HL-60/S4 treated with phorbol 12-myristate 13-acetate at 8.2 ng/mL for 4 days and 3 days (cell line): ENCODE measurements around the gene MEGF6.

ENCODE experiments used
- in situ Hi-C: fragments of 300-500 bp; cut with MboI; formaldehyde crosslinking; loops from 2 replicates; pipeline ENCODE4 v1.15.0; 2022; ENCODE audit warnings: low sequenced_read_pairs

MEGF6 gene

DNA sequence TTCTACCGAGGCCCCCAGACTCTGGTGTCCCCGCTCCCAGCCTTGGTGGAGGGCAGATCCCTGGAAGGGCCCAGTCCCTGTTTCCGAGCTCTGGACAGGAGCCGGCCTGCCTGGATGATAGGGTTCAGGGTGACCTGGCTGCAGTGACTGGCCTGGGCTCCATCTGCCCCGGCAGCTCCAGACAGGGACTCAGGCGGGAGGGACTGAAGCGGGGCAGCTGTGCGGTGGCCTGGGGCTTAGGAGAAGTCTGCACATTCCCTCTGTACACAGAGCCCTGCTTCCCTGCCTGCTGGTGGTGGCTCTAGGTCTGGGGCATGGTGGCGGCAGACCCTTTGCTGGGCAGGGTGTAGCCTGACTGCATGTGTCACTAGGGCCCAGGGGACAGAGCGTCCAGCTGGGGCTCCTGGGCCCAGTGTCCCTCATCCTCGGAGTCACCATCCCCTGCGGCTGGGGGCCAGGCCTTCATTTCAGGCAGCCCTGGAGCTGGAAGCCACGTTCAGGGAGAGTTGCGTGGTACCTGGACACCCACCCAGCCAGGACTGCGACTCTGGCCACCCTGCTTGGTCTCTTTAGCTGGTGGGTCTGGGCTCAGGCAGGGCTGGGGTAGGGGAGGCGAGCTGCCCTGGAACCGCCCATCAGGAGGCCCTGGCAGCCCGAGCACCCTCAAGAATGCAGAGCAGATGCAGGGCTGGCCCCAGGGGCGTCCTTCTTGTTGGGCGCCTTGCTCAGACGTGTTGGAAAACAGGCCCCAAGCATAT is 147.2 kb downstream of the MEGF6 start:
- in situ Hi-C loops = no loop called here

DNA sequence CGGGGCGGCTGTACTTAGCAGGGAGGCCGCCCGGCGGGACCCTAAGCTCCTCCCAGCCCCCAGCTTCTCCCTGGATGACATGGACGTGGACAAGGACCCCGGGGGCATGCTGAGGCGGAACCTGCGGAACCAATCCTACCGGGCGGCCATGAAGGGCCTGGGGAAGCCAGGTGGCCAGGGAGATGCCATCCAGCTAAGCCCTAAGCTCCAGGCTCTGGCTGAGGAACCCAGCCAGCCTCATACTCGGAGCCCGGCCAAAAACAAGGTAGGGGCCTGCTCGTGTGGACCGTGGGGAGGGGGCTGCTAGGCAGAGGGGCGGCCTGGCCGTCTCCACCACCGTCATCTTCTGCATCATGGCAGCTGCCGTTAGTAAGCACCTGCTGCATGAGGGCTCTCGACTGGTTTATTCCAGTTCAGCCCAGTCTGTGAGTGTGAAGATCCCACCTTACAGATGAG is 147.9 kb downstream of the MEGF6 start:
- in situ Hi-C loops = no loop called here

DNA sequence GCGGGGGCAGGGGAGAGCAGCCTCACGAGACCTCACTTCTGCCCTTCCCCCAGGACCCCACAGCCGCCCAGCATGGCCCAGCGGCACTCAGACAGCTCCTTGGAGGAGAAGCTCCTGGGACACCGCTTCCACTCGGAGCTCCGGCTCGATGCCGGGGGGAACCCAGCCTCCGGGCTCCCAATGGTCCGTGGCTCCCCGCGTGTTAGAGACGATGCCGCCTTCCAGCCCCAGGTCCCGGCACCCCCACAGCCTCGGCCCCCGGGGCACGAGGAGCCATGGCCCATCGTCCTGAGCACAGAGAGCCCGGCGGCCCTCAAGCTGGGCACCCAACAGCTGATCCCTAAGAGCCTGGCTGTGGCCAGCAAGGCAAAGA is 148.3 kb downstream of the MEGF6 start:
- in situ Hi-C loops = no loop called here

DNA sequence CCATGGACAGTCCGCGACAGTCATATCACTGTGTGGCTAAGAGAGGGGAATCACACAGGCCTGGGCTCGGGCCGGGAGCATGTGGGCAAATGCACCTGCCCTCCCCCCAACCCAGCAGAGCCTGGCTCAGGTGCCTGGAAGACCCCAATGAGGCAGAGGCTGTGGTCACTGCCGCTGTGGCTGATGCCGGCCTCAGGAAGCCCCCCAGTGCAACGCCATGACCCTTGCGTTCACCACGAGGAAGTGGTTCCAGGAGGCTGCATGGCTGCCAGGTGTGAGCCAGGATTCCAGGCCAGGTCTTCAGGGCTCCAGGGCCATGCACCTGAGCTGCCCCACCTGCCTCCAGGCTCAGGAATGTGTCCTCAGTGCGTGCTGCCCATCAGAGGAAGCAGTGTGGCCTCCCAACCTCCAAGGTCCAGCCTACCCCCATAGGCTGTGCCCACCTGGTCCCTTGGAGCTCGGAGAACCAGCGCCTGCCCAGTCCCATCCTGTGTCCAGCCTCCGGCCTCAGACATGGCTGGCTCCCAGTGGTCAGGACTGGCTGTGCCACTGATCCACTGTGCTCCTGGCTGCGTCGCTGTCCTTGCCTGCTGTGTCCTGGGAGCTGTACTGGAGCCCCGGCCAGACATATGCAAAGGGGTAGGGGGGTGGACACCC is 148.8 kb downstream of the MEGF6 start:
- in situ Hi-C loops = no loop called here

DNA sequence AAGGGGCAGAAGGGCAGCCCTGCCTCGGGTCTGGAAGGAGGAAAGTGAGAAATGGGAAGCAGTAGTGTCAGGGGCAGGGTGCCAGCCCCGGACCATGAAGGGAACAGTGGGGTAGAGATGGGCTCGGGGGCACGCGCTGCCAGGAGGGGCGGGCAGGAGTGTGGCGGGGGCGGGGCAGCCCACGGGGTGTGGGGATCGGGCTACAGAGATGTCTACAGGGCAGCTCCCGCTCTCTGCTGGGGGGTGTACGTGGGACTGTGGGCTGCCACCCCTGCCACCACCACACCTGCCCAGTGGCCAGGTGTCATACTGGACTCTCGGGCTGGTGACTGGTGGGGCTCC is 149.4 kb downstream of the MEGF6 start:
- in situ Hi-C loops = no loop called here

DNA sequence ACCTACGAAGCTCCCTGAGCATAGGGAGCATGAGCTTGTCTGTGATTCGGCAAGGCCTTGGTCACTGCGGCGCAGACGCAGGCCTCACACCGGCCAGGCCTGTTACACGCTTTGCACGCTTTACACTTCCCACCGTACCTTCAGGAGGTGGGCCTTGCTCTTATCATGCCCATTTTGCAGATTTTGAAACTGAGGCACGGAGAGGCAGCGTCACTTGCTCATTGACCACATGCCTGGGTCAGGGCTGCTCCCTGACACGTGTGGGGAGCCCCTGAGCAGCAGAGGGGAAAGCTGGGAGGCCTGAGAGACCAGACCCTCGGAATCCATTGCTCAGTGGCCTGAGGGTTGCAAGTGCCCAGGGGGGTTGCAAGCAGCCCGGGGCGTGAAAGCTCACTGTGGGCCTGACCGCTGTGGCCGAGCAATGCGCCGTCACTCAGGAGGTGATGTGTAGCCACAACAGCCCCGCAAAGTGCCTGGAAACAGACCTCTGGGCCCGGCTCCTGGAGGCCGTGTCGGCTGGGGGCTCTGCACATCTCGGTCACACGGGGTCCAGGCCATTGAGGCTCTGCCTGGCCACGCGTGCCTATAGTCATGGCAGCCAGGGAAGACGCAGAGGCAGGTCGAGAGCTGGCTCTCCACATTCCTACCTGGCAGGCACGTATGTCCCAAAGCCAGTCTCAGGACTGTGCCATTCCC is 149.9 kb downstream of the MEGF6 start:
- in situ Hi-C loops = no loop called here

DNA sequence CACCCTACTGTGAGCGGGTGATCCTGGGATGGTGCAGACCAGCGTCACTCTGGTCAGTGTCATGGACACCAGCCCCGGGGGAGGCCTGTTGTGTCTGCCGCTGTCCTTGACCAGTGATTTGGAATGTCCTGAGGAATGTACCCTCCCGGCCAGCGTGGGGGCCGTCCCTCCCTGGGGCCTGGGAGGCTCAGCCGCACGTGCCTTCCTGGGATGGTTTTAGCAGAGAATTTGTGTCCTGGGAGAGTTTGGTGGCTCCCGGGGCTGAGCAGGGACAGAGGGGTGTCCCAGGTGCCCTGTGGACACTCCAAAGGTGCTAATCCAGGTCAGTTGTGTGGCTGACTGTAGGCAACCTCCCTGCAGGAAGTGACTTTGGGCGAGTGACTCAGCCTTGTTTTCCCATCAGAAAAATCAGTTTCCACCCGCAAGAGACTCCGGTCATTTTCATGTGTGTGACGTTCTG is 150.6 kb downstream of the MEGF6 start:
- in situ Hi-C loops = no loop called here

DNA sequence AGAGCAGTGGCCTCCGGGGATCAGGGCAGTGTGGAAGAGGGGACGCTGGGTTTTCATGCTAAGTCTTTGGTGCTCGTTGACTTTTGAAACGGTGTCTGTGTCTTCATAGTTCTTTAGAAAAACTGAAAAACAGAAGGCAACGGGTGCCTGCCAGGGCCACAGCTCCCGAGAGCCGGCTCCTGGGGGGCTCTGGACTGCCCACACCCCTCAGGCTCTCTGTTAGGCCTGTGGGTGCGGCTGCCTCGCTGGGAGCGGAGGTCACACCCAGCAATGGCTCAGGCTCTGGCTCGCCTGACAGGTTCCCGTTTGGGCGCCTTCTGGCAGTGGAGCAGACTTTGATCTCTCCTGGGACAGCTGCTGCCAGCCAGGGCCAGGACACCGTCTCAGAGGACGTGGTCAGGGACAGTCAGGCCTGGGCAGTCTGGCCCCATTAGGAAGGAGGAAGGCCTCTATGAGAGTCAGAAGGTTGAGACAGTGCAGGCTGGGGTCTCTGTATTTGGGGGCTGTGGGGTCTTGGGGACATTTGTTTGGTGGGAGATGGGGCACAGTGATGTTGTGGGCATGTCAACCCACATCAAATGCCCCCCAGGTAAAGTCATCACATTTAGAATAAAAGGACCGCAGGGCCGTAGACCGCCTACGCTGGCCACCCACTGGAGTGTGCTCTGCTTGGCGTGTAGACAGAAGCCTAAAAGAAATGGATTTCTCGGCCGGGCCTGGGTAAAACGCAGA is 151.2 kb downstream of the MEGF6 start:
- in situ Hi-C loops = no loop called here

DNA sequence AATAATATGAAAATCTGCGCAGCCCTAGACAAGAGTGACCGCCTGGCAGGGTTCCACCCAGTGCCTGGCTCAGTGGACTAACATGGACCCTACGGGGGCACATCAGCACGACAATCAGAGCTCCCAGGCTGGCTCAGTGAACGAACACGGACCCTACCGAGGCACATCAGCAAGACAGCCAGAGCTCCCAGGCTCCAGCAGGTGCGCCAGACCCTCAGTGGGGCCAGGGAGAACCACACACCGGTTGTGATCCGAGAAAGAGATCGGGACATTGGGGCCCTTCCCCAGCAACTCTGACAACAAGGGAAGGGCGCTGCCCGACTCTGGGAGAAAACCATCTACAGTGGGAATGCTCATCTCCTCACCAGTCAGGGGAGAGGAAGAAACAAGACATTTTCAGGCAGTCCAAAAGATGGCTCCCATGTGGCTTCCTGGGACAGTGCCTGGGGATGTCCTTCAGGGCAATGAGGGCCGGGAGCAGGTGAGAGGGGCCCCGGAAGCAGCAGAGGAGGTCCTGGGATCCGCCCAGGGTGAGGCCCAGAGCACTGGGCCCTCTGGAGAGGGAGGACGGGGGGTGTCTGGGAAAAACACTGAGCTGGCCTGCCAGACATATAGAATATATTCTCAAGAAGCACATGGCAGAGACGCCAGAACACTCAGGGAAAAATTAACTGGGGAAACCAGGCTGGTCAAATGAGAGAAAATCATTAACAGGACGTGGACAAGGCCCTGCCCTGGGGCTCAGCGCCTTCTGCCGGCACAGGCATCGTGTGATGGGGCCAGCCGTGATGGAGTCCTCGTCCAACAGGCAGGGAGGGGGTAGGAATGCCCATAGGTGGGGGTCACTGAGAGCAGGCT is 152.0 kb downstream of the MEGF6 start:
- in situ Hi-C loops = no loop called here

DNA sequence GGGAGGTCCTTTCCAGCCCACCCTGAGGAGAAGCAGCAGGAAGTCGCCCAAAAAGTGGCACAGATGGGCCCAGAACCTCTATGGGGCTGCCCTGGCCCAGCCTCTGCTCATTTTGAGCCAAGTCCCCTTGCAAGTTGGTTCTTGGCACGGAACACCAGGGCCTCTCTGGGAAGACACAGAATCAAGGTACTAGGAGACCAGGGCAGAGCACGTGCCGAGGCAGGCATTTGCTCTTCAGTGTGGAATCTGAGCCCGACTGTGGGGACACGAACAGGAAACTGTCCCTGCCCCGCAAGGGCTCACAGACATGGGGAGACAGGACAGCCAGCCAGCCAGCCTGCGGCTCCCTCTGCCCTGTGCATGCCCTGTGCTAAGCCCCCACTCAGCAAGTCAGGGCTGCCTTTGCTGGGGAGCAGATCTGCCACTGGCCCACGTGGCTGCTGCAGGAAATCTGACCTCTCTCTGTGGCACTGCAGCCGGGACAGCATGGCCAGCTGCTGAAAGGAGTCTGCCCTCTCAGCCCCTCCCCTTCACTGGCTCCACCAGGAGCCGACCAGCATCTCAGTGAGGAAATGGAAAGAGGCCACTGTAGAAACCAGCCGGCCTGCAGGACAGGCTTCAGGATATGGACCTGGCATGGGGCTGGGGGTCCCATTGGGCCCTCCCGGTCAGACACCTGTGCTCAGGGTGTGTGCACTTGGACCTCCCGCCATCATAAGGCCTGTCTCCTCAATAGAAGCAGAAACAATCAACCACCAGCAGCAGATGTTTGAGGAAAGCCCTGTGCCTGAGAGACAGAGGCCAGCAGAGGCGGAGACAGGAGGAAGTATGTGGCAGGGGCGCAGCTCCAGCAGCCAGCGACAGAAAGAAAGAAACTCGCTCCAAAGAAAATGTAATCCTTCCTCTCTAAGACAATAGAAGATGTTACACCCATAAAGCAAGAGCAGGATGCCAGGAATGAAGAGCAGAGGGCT is 153.1 kb downstream of the MEGF6 start:
- in situ Hi-C loops = no loop called here

DNA sequence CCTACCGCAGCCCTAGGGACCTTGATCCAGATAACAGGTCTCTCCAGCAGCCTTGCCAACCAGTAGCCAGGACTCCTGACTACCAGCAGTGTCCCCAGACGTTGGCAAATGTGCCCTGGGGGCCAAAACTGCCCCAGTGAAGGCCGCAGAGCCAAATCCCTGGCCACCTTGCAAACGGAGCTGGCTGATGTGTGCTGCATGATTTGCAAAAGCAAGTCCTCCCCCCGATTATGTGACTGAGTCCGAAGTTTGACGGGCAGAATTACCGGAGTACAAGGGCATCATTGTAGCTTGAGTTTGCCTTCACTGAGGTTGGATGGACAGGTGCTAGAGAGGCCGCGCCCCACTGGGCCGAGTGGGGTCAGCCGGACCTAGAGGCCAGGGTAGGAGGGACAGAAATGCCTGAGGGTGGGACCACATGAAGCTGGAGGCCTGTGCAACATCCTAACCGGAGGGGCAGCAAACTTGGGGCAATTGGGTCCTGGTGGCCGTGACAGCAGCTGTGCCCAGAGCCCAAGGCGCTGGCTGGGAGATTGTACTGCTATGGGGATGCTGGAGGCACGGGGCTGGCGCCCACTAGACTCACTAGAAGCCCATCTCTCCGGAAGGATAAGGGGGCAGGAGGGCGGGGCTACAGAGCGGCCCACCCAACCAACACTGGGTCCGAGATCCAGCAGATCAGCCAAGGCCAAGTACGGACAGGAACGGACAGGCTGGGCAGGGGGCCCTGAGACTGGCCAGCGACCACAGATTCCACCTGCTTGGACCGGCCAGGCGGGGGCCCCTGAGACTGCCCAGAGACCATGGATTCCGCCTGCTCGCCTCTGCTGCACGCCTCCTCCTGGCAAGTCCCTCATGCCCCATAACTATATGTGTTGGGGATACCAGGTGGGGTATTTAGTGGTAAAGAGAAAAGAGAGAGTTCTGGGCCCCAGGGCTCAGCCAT is 154.1 kb downstream of the MEGF6 start:
- in situ Hi-C loops = no loop called here

DNA sequence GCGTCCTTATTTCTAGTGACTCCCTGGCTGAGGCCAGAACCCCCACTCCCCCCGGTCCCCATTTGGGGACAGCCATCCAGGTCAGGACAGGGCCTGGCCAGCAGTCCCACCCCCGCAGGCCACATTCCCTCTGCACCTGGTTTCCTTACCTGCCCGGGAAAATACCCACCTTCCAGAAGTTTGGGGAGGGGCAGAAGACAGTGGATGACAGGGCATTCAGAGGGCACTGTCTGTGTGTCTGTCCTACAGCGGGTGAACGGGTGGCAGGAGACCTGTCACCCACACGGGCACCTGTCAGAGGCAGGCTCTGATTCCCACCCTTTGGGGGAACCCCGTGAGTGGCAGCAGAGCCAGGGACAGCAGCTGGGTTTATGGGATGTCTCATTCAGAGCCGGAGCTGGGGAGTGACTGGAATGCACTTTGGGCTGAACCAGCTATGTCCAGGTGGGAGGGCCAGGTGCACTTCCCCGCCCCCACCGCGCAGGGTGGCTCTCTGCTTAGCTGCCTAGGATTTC is 154.8 kb downstream of the MEGF6 start:
- in situ Hi-C loops = no loop called here

DNA sequence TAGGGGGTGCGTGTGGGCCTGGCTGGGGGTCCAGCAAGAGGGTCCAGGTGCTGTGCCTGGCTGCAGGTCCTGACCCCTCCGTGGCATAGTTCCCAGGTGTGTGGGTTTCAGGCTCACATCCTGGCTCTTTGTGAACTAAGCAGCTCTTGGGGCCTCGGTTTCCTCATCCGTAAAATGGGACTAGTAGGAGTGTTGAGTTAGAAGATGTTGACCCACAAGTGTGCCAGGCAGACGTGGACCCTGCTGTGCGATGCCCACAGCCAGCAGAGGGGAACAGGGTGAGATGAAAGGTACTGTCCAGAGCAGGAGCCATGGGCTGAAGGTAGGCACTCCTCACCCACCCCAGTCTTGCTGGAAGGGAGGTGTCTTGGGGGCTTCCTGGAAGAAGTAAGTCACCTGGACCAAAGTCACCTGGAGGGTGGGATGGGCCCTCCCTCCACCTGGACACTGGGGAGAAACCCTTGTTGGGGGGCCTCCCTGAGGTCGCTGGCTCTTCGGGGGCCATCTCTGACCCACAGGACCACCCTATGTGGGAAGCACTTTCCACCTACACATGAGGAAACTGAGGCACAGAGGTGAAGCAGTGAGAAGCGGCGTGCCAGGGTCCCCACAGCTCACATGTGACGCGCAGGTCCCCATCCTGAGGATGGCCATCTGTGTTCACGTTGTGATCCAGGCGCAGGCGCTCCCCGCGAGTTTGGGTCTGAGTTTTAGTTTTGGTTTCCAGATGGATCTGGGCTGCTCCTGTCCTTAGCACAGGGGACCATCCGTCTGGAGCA is 155.4 kb downstream of the MEGF6 start:
- in situ Hi-C loops = no loop called here

DNA sequence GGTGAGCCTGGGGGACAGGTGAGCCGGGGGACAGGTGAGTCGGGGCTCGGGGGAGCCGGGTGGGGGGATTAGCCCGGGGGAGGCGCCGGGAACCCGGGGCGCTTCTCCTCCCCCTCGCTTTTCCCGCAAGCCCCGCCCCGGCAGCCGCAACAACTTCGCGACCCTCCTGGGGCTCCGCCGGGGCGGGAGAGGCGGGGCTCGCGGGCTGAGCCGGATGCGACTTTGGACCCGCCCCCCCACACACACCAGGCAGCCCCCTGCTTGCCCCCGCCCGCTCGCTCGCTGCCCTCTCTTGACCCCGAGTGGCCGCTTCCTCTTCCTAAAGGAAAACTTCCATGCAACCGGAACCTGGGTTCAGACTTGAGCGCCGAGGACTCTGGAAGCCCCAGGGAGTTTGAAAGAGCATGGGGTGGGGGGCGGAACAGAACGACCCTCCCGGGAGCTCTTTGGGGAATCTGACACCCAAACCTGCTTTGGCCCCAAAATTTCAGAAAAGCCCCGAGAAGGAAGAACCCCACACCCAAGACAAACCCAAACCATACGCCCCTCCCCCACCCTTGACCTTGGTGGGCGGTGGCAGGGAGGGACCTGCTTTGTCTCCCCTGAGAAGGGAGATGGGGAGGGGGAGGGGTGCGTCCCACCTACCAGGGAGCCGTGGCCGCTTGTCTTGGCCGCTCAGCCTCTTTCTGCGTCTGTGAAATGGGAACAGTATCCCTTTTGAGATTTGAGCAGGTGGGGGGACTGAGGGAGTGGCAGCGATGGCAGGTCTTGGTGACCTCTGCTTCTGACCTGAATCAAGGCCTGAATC is 156.3 kb downstream of the MEGF6 start:
- in situ Hi-C loops = no loop called here

DNA sequence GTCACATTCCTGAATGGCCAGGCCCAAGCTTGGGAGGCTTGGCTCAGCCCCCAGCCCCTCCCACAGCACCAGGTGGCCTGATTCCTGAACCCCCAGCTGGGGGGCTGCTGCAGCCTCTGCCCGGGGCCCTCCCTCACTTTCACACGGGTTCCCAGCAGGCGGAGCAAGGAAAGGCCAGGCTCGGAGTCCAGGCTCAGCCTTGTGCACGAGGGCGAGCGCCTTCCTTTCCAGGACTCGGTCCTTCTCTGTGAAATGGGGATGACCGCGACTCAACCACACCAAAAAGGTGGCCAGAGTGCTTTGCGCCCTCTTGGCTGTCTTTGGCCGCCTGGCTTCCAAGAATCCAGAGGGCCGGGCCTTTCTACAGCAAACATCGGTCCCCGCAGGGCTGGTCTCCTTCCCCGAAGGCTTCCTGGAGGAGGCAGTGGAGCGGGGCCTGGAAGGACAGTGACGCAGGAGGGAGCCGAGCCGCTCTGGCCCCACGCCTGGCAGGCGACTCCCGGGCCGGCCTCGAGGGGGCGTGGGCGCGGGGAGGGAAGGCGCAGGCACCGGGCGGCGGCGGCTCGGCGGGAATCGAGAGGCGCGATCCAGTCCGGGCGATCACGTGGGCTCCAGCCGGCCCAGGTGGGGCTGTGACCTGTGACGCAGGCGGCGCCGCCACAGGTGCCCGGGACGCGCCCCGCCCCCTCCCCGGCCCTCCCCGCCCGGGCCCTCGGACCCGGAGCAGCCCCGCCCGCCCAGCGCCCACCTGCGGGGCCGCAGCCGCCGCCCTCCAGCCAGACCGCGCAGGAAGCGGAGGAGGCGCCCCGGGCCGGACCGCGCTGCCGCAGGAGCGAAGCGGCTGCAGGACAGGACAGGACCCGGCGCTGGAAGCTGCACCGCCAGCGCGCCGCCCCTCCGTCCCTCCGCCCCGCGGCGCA is 157.2 kb downstream of the MEGF6 start, which contains the start of gene ARHGEF16:
TSS of gene ARHGEF16 (plus strand) at position 775 of the 920 bp plus-strand sequence. CDS start 8,420 bp downstream, outside the sequence.
- in situ Hi-C loops = no loop called here
